GM20431 (cell line): Measurements from ENCODE around the gene MFSD2B.
"Not testable (repeated sequence)": the region's sequence is repeated elsewhere in the genome, so short reads cannot be mapped to it uniquely, and the experiment has no call there.

Experiments
- in situ Hi-C: fragments of 300-500 bp; cut with MseI, MboI; formaldehyde crosslinking; loops from one replicate; pipeline ENCODE4 v1.15.0; 2020; ENCODE audit warnings: low sequenced_read_pairs; ENCODE audit not compliant: unreplicated experiment

The MFSD2B gene

DNA sequence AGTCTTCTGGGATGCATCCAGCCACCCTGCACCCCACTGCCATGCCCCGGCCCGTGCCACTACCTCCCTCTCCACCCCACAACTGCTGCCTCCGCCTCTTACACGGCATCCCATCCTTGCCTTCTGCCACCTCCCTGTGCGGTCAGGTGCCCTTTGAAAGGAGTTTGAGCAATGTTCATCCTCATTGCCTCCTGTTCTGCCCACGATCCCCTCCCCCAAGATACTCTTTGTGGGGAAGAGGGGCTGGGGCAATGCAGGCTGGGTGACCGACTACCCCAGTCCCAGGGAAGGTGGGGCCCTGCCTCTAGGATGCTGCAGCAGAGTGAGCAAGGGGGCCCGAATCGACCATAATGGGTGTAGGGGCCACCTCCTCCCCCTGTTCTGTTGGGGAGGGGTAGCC, 8.4 kb downstream of the MFSD2B start:
- in situ Hi-C loops, result no loop called here

DNA sequence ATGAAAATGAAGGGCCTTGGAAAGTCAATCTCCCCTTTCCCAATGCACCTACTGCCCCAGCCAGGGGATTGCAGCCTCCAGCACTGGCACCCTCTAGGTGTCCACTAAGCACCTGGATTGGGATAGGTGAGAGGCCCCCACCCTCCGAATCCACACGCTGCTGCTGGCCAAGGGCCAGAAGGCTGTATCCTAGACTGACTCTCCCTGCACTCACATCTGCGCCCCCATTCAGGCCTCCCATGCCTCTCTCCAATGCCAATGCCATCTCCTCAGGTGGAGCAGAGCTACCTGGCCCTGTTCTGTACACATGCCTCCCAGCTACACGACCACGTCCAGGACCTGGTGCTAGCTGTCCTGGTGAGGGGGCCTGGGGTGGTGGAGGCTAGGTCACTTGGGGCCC, 9.8 kb downstream of the MFSD2B start:
- in situ Hi-C loops, result no loop called here

DNA sequence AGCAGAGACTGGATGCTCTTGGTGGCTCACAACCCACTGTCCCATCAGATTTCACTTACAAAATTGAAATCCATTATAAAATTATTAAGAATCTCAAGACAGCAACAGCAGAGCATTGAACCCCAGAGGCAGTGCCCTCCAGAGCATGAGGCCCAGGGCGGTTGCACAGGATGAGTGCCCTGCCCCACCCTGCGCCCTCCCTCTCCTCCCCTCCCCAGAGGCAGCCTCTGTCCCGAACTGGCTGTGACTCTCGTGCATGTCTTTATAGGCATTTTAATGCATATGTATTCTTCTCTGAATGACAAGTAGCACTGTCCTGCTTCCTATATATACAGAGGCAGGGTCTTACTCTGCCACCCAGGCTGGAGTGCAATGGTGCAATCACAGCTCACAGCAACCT, 10.4 kb downstream of the MFSD2B start:
- in situ Hi-C loops, result no loop called here

DNA sequence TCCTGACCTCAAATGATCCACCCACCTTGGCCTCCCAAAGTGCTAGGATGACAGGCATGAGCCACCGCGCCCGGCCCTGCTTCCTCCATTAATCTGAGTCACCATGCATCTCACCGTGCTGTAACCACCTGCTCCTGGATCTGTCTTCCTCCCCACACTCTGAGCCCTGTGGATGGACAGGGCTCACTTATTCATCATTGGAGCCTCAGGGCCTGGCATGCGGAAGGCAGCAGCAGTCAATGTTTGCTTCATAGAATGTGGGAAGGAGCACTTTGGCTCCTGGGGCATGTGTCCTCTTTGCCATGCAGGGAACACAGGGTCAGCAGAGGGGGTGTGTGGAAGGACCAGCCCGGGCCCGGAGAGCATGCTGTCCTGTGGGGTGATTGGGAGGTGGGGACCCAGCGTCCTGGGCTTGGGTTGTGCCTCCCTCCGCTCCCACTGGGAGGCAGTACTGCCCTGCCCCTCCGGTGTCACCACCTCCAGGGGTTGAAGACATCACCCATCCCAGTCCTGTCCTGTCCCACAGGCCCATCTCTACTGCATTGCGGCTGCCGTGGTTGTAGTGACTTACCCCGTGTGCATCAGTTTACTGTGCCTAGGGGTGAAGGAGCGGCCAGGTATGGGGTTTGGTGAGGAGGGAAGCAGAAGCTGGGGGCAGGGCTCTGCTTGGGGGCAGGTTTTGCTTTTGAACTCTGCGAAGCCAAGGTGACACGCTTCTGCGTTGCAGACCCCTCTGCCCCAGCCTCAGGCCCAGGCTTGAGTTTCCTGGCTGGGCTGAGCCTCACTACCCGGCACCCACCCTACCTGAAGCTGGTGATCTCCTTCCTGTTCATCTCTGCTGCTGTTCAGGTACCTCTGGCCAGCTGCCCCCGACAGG, 11.5 kb downstream of the MFSD2B start:
- in situ Hi-C loops, result no loop called here

DNA sequence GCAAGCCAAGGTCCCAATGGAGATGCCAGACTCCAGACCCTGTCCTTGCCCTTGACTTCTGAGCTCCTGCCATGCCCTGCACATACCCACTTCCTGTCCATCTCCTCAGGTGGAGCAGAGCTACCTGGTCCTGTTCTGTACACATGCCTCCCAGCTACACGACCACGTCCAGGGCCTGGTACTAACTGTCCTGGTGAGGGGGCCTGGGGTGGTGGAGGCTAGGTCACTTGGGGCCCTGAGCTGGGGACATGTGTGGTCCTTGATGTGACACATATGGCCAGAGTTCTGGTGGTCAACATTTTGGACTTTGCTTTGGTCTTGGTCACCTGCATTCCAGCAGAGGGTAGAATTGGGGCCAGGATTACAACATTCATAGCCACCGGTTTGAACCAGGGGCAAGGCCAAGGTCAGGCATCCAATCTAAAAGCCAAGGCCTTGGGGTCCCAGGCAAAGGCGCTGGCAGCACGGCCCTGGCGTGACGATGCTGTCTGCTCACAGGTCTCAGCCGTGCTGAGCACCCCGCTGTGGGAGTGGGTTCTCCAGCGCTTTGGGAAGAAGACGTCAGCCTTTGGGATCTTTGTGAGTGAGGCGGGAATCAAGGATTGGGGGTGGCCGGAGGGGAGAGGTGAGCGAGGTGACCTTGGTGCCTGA, 12.6 kb downstream of the MFSD2B start:
- in situ Hi-C loops, result no loop called here

DNA sequence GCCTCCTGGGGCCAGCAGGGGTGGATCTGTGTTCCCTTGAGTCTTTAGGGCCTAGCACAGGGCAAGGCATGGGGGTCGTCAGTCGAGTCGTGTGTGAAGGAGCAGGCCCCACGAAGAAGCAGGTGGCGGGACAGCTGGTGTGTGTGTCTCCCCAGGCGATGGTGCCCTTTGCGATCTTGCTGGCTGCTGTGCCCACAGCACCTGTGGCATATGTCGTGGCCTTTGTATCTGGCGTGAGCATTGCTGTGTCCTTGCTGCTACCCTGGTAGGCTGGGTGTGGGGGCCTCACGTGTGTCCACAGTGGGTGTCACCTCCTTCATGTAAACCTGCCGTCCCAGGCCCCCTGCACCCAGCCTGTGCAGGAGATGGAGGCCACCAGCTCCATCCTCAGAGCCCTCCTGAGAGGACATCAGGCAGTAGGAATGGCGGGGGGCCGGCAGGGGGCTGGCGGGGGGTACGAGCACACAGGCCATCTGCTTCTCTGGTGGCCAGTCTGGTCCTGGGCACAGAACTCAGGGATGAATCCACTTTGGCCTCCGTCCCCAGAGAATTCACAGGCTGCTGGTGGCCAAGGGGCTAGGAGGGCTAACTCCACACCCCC, 13.2 kb downstream of the MFSD2B start:
- in situ Hi-C loops, result no loop called here

DNA sequence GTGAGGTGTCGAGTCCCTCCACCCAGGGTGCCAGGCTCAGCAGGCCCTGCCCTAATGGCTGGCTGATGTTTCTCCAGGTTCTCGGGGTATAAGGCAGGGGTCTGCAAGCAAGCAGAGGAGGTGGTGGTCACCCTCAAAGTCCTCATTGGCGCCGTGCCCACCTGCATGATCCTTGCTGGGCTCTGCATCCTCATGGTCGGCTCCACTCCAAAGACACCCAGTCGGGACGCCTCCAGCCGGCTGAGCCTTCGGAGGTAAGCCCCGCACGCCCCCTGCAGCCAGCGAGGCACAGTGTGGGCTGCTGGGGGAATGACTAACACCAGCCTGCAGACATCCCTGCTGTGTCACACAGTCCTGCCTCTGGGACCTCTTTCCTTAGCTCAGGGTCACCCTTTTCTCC, 14.1 kb downstream of the MFSD2B start:
- in situ Hi-C loops, result no loop called here

DNA sequence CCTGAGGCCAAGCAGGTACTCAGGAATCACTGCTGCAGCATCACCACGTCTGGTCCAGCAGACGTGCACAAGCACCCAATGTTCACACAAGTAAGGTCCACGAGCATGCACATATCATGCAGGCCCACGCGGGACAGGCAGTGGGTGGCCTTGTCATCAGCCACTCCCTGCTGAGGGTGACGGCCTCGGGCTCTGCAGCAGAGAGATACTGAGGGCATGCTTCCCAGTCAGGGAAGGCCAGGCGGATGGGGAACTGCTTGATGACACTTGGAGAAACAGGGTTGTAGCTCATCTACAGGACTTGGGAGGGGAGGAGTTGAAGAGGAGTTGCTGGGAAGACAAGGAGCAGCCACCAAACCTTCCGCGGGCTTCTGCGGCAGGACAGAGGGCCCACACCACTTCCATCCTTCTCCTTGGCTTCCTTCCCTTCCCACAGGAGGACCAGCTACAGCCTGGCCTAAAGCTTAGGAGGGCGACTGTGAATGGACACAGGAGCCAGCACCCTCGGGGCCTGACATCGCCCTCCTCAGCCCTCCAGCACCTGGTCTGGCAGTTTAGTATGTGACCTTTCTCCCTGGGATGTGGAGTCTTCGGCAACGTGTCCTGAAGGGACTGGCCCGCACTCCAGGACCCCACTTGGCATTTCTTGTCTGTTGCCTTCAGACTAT, 15.2 kb downstream of the MFSD2B start:
- in situ Hi-C loops, result no loop called here

DNA sequence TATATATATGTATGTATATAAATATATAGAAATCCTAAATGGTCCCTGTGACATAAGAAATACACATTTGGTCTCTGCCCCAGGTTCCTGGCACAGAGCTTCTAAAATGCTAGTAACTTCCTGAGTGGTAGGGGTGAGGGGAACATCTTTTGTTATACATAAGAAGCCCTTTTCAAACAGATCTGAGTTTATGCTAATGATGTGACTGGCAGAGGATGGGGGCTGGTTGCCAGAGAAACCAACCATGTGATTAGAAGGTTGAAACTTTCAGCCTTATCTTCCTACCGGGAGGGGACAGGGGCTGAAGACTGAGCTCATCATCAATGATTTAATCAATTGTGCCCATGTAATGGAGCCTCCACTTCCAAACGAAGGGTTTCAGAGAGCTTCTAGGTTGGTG, 16.3 kb downstream of the MFSD2B start:
- in situ Hi-C loops, result no loop called here

DNA sequence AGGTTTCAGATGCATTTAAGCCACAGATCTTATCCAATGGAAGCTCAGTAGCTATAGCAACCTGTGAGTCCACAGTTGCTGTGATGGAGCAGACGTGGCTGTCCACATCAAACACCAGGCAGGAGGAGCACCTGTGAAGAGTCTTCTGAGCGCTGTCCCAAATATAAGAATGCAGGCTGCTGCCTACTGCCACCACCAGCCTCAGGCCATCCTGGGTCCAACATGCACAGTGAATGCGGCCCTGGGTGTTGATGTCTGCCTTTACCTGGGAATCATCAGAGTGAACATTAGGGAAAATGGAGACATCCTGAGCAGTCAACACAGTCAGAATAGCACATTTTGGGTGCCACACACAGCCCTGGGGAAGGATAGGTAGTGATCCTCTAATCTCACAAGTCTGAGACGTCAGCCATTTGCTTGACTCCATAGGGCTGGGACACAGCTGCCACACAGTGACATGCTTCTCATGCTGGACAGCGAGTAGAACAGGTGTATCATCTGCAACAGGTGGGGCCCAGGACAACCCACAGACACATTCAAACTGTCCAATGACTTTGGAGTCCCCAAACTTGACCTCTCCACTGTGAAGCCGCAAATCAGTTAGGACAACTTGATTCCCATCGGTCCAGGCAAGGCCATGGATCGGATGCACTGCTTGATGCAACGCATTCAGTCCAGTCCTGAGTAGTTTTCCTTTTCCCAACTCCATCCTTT, 29.1 kb downstream of the MFSD2B start:
- in situ Hi-C loops, result no loop called here

DNA sequence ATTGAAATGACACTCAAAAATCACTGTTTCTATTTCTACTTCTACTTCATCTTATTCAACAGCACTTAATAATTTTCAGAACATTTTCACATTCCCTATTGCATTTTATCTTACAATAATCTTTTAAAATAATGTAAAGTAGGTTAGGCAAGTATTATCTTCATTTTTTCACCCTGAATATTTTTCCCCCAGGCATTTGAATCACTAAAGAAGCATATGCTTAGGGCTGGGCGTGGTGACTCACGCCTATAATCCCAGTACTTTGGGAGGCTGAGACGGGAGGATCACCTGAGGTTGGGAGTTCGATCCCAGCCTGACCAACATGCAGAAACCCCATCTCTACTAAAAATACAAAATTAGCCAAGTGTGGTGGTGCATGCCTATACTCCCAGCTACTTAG, 30.6 kb downstream of the MFSD2B start:
- in situ Hi-C loops, result no loop called here

DNA sequence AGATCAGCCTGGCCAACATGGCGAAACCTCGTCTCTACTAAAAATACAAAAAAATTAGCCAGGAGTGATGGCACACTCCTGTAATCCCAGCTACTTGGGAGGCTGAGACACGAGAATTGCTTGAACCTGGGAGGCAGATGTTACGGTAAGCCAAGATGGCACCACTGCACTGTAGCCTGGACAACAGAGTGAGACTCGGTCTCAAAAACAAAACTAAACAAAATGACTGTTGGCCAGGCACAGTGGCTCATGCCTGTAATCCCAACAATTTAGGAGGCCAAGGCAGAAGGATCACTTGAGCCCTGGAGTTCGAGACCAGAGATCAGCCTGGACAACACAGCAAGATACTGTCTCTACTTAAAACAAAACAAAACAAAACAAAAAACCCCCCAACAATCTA, 33.2 kb downstream of the MFSD2B start:
- in situ Hi-C loops, result not testable (repeated sequence)

DNA sequence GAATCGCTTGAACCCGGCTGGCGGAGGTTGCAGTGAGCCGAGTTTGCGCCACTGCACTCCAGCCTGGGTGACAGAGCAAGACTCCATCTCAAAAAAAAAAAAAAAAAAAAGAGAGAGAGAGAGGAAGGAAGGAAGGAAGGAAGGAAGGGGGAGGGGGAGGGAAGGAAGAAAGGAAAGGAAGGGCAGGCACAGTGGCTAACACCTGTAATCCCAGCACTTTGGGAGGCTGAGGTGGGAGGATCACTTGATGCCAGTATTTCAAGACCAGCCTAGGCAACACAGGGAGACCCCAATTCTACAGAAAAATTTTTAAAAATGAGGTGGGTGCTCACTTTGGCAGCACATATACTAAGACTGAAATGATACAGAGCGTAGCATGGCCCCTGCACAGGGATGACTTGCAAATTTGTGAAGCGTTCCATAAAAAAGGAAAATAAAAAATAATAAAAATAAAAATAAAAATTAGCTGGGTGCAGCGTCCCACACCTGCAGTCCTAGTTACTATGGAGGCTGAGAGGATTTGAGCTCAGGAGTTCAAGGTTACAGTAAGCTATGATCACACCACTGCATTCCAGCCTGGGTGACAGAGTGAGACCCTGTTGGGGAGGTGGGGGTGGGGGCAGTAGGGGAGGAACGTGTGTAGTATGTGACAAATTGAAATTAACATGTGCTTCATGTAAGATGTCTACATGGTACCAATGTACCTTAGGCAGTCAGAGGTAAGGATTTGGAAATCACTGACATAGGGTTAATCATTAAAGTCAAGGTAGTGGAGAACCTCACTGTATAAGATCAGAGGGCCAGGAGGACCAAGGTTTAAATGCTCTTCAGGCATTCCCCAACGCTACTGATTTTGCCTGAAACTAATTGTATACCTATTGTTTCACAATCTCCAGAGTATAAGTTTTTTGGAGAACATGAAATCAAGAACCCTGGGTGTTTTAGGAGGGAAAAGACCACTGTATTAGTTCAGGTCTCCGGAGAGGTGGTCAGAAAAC, 35.9 kb downstream of the MFSD2B start:
- in situ Hi-C loops, result no loop called here

DNA sequence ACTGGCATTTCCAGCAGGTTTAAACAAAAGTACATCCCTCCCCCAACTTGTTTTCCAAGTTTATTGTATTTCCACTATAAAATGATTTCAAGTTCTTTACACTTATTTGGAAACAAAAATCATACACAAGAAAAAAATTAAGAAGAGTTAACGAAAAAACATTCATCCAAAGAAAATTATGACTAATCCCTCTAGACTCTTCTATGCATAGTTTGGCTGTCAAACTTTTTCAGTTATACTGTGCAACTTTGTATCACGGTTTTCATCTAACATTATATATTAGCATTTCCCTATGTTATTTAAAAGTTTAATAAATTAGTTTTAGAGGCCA, 36.7 kb downstream of the MFSD2B start:
- in situ Hi-C loops, result no loop called here

DNA sequence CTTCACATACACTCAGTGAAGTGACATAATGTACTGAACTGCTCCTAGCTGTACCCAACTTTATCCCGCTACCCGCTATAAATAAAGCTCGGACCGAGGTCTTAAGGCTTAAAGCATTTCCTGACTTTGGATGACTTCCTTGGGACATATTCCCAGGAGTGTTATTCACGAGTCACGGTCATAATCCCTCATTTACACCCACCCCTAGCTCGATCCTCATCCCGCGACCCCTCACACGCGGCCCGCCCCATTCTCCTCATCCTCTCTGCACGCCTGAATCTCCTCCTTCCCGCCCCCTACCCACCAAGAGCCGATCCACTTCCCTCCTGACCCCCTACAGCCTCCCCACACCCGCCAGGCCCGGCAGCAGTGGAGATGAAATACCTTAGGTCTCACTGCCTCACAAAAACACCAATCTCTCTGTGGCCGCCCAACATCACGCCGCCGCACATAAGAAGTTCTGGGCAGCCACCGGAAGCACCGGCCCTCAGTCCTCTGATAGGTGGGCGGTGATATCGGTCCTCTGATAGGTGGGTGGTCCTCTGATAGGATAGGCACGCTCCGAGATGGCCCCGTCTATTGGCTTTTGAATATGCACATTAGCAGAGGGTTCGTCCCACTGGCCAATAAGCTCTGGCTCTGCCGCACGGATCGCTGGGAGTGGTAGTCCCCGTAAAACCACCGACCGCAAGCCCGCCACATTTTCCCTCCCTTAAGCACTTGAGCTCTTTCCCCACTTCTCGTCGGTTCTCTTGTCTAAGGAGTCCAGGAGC, 37.2 kb downstream of the MFSD2B start, which contains the start of gene WDCP:
Gene WDCP (minus strand): TSS at position 462 of the 773 bp plus-strand sequence. CDS start 7,897 bp downstream, outside the sequence.
- in situ Hi-C loops, result no loop called here

DNA sequence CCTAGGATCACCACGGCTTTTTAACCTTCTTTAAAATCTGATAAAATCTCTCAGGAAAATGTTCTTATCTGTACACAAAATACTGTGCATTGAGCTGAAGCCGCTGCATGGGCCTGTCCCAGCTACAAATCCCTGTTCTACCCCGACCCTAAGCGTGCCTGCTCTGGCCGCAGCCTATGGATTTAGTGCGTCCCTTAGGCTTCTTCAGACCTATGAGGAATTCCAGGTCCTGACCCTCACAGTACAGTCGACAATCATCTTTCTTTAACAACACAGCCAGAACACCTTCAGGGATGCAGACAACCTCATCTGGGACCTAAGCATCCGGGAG, 37.8 kb downstream of the MFSD2B start:
- in situ Hi-C loops, result no loop called here

DNA sequence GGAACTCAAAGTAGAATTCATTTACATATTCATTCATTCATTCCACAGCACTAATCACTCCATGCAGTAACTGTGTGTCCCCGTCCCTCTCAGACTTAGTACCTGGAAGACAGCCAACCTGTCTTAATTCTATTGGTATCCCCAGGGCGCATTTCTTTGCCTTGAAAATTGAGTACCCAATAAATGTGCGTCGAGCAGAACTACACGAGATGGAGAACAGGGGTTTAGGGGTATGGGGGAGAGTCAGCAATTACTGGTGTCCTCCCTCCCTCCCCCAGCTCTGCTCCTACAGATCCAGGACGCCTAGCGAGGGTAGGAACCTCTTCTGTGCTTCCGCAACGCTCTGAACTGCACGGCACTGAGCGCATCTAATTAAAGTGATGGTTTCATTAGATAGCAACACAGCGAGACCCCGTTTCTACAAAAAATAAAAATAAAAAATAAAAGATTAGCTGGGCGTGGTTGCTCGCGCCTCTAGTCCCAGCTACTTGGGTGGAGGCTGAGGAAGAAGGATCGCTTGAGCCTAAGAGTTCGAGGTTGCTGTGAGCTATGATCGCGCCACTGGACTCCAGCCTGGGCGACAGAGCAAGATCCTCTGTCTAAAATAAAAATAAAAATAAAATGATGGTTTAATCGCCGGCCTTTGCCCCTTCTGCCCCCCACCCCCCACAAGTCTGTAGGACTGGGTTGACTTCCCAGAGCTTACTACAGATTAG, 39.0 kb downstream of the MFSD2B start:
- in situ Hi-C loops, result no loop called here
